Mucosa of gallbladder (tissue), 1 donor: ENCODE measurements around the gene LDLRAD1. TPM values are rescaled to one million over a fixed set of nuclear protein-coding genes. Genes with fewer than 3 reads are reported as not detected.
A peak's percentile ranks its signal among the peaks of the same experiment; 100 is the strongest.
"Not testable (repeated sequence)": the region's sequence is repeated elsewhere in the genome, so short reads cannot be mapped to it uniquely, and the experiment has no call there.

Experiments used
- DNase-seq: peaks from one replicate; pipeline ENCODE4 v3.0.0-alpha.2; 2020; ENCODE audit warnings: low spot score
- total RNA-seq: library from RNA; stranded (reverse); gene quantifications from one replicate; pipeline ENCODE4 v1.2.1, GENCODE V29; 2021
- donor health status: DM: no; HTN: no; CAD: no.

LDLRAD1 gene, protein sequence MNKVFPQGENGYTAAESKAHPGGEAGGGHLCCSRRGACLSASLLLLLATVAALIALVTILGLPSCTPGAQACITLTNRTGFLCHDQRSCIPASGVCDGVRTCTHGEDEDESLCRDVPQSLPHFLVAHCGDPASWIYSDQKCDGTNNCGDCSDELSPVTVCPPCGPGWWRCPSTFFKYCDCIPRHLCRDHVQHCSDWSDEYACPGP
- total RNA-seq, result 1.3 TPM

DNA sequence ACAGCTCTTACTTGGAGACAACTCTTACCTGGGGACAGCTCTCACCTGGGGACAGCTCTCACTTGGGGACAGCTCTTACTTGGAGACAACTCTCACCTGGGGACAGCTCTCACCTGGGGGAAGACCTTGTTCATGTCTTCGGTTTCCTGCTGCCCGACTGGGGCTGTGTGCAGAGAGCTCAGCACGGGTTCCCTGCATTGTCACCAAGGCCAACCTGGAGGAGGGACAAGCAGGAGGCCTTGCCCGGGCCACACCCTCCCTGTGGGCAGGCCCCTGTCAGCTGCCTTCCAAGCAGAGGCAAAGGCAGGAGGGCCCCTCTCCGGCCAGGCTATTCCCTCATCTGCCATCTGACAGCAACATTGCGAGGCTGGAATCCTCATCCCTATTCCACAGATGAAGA lies at the start of gene LDLRAD1:
TSS of gene LDLRAD1 (minus strand) at position 208 of the 400 bp plus-strand sequence. CDS start at position 134, 74 bp downstream.
- DNase-seq, result peak; percentile 45

DNA sequence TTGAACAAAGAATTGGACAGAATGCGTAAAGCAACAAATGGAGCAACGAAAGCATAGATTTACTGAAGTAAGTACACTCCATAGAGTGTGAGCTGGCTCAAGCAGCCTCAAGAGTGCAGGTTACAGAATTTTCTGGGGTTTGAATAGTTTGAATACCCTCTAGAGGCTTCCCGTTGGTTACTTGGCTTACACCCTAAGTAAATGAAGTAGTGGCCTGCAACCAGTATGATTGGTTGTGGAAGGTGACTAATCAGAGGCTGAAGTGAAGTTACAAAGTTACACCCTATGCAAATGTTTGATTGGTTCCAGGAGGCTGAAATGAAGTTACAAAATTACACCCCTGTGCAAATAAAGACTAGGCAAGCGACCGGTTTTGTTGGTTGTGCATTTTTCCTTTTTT lies 46.3 kb upstream of the LDLRAD1 start:
- no peak for DNase-seq

DNA sequence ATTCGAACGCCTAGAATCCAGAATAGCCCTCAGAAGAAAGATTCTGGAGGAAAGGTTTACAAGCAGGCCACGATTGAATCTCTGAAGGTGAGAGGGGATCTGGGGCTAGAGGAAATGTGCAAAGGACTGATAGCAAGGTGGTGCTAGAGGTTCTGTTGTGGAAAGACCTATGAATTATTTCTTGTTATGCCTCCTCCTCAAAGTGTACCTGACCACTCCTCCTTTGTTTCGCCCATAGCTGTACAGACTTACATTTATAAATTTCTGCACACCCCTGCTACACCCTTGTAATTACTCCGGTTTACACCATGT lies 36.4 kb upstream of the LDLRAD1 start:
- no peak for DNase-seq

DNA sequence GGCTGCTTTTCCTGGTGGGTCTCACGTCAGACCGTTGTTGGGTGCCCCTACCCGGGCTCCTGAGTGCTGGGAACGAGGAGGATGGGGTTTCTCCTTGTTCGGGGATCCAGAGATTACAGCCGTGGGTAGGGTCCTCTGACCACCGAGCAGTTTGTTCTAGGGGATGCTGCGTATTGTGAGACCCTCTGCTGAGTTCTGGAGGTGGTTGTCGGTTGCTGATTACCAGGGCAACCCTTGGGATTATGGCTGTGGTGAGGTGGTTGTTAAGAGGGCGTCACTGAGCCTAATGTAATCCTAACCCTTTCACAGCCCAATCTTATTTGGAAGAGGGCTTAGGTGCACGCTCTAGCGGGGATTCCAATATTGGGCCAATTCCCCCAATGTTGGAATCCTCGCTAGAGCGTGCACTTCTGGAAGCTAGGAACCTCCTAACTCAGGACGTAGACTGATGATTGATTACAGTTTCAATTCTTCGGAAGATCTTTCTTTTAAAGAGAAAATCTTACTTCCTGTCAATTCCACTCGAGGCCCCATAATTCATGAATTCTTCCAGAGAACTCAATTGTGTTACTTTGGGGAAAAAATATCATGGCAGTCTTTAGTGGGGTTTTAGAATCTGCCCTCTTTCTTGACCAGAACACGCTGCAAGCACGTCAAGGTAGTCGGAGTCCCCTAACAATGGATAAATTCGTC lies 35.9 kb upstream of the LDLRAD1 start:
- no peak for DNase-seq

DNA sequence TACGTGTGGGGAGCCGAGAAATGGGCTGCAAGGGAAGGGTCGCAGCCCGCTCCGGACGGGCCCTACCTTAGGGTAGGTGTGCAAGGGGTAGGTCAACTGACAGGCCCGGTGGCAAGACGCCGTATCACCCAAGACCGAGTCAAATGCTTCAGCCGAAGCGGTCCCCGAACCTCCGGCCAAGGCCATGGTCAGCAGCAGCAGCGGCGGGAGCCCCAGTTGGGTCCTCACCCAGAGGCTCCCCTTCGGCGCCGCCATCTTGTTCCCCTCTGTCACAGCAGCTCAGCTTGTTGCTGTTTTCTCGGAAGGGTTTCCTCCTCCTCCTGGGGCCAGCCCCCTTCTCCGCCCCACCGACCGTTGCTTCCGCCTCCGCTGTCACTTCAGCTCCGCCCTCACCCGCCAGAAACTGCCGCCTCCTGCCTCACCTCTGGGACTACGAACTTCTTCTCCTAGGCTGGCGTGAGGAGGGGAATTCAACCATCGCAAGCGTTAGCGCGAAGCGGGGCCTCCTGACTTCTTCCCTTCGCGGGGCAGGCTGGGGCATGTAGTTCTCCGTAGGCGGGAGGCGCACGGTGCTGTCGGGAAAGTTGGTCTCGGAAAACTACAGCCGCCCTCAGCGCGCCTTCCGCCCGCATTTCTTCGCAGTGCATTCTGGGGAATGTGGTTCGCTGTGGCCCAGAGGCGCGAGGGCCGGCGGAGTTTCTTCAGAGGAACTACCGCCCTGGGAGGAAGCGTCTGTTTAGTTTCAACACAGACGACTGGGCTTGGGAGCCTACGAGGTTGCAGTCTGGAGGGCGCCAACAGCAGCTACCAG lies 35.2 kb upstream of the LDLRAD1 start, which contains the start of the genes TCEANC2 and TMEM59:
TSS of gene TCEANC2 (plus strand) at position 675 of the 811 bp plus-strand sequence. CDS start 815 bp downstream, outside the sequence.
TSS of gene TMEM59 (minus strand) at position 271 of the 811 bp plus-strand sequence. CDS start at position 255, 16 bp downstream.
- DNase-seq, result peak; percentile 98

DNA sequence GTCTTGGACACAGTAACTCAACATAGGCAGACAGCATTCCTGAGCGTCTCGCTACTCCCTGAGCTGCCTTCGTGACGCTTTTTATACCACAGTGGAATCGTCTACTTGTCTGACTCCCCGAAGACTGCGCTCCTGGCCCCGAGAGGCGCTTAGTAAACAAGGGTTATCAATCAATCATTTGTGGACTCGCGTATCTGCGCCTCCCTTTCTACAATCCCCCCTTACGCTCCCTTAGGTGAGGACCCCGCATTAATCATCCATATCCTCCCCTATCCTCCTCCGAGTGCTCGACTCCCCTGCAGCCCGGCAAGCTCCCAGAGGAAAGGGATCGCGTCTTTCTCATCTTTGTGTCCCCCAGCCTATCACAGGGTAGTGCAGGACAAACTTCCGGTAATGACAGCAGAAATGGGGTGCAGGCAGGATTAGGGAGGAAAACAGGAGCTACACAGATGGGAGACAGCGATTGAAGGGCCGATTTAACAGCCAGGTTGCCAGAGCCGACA lies 34.5 kb upstream of the LDLRAD1 start:
- DNase-seq, result peak; percentile 41

DNA sequence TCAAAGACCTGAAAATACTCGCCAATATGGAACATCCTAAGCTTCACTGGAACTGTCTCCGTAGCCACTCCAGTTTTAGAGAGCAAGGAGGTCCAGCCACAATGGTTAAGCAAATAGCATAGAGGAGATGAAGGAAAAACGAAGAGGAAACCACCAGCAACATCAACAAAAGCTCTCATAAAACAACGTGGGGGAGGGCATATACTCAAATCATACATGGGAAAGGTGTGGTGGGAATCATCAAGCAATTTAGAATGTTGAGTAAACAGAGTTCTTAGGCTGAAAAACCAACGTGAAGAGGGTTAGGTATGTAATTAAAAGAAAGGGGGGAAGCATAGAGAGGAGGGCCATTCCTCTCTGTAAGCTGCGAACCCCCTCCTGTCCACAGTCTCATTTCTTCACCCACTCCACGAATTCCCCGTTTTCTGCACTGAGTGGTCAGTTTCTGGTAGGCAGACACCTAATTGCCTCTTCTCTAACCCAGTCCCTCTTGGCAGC lies 34.0 kb upstream of the LDLRAD1 start:
- DNase-seq, result no peak

DNA sequence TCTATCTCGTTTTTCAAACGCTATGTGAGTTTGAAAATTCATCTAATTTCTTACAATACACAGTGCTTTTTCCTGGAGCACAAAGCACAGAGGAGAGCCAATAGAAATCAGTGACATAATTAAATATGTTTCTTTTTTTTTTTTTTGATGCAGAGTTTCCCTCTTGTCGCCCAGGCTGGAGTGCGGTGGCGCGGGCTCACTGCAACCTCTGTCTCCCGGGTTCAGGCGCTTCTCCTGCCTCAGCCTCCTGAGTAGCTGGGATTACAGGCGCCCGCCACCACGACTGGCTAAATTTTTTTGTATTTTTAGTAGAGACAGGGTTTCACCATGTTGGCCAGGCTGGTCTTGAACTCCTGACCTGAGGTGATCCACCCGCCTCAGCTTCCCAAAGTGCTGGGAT lies 32.4 kb upstream of the LDLRAD1 start:
- not testable (repeated sequence) for DNase-seq

DNA sequence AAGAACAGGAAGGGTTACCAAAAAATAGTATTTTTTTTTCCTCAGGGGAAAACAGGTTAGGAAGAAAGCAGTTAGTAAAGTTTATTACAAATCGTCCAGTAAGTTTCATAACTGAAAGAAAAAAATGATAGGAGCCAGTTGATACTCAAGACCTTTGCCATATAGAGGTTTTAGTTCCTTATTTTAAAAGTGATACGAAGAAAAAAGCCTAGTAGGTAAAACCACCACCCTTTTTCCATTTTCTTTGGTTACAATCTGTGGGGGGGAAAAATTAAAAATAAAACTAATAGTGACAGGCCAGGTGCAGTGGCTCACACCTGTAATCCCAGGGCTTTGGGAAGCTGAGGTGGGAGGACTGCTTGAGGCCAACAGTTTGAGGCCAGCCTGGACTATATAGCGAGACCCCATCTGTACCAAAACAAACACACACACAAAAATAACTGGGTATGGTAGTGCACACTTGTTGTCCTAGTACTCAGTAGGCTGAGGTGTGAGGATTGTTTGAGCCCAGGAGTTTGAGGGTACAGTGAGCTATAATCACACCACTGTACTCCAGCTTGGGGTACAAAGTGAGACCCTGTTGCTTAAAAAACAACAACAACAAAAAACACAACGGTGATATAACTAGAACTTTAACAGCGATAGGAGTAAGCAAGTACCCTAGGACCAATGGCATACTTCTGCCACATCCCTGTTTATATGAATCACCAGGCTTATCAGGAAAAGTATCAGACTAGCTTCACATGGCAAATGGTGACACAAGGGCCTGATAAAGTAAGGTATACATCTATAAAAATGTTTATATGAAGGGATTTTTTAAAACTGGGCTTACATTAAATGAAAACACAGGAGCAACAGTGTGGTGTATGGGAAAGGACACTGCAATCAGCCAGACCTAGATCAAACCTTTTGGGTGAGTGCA lies 29.7 kb upstream of the LDLRAD1 start:
- no peak for DNase-seq

DNA sequence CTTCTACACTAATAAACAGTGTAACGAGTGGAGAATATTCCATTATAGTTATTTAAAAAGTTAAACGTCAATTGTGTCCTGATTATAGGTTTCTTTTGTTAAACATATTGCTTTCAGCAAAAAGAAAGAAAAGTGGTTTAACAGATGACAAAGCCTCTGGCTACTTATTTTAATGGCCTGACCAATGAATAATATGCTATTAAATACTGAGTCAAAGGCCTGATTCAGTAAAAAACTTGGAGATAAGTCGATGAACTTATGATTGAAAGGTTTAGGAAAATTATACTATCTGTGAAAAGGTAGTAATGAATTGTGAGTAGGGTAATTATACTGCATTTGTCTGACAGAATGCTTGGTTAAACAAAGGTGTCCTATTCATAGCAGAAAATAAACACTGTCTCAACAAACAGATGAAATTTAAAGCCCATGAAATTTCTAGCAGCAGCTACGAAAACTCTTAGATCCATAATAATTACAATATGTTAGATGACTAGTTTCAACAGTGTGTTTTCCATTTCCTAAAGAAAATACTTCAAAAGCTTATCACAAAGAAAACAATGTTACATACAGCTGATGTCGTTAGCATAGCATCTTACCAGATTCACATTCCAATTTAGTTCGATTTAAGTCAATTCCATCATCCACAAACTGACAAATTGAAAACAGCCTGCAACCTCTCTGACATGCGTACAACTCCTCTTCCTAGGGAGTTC lies 28.8 kb upstream of the LDLRAD1 start:
- no peak for DNase-seq

DNA sequence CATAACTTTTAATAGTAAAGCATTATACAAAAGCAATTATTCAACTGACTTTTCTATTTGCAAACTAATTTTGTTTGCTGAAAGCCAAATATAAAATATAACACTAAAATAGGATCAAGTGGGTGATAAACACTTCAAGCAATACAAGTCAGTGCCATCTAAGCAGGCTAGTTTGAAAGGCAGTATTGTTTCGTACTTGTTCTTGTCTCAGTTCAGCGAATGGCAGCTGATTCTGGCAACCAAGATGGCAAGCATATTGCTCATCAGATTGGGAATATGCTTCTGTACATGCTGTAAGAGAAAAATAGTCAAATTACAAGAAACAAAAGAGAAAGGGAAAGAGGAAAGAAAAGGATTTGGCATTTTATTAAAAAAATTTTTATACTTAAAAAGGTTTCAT lies 27.5 kb upstream of the LDLRAD1 start:
- DNase-seq, result no peak

DNA sequence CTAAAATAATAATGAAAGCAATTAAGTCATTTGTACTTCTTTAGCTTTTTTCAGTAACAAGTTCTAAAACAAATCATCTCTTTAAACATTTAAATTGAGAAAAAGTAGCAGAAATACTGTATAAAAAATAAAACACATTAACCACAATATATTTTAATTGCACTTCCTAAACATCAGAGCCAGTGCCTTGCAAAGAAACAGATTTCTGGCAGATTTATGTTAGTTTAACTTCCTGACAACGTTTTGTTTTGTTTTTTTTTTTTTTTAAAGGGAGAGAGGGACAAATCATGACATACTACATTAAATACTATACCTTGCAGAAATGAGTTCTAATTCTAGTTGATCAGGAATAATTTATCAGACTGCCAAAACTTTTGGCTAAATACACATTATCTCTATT lies 23.8 kb upstream of the LDLRAD1 start:
- no peak for DNase-seq

DNA sequence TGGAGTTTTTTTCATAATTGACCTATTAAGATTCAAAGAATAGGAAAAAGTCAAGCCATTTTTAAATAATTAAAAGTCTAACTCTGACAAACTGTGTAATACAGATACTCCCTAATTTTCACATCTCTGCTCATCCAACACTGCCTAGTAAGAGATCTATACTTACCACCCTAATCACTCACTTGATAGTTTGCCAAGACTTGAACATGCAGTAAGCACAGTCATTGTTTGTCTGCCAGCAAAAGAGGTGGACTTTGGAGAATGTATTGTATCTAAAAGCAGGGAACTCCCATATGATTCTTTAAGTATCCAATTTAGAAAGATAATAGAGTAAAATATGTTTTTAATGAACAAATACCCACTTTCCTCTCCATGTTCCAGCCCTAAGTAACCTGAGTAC lies 19.5 kb upstream of the LDLRAD1 start:
- DNase-seq, result no peak

DNA sequence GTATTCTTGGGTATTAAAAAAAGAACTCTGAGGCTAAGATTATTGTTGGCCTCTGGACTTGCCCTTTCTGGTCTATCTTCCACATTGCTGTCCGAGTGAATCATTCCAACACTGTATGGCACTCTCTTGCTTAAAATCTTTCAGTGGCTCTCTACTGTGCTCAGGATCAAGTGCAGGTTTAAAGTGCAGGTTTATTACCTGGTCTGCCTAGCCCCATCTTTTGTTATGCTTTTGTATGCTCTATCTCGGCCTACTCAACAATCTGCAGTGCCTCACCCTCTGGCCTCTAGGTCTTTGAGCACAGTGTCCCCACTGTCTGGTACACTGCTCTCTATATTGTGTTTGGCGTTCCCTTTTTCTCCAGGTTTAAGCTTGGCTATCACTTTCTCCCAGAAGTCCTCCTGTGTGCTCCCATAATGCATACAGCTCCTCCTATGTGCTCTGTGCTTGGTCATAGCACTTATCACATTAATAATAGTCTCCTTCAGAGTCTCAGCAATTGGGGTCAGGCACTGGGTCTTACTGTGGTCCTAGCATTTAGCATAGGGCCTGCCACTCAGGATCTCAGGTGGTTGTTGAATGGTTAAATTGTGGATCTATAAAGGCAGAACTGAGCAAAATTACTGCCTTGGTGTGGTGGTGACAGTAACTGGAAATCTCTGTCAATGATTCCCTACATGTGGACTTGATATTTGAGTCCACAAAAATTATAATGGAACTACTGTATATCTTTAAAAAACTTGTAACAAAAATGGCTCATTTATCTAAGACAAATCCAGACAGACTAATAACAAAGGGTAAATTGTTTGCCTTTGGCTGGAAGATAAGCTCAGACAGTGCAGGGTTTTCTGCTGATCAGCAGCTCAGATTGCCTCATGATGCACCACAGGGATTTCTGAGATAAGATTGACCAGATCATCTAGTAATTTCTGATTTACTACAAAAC lies 10.6 kb upstream of the LDLRAD1 start:
- no peak for DNase-seq

DNA sequence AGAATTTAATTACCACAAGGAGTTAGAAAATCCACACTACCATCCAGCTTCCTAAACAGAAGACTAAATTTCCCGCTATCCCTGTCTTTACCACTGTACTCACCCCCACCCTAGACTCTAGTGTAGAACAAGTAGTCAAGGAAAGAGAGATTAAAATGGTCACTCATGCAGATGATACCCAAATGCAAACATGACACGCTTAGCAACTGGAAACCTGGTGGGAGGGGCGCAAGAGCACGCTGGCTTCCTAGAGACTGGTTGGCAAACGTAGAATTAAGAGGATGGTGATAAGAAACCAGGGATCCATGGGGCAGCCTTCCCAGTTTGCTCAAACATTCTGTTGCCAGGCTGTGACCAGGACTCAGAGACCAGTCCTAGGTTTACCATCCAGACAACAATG lies 9.9 kb upstream of the LDLRAD1 start:
- DNase-seq, result no peak

DNA sequence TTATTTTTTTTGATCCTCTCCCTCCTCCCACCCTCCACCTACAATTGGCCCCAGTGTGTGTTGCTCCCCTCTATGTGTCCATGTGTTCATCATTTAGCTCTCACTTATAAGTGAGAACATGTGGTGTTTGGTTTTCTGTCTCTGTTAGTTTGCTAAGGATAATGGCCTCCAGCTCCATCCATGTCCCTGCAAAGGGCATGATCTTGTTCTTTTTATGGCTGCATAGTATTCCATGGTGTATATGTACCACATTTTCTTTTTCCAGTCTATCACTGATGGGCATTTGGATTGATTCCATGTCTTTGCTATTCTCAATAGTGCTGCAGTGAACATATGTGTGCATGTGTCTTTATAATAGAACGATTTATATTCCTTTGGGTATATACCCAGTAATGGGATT lies 6.8 kb upstream of the LDLRAD1 start:
- not testable (repeated sequence) for DNase-seq

DNA sequence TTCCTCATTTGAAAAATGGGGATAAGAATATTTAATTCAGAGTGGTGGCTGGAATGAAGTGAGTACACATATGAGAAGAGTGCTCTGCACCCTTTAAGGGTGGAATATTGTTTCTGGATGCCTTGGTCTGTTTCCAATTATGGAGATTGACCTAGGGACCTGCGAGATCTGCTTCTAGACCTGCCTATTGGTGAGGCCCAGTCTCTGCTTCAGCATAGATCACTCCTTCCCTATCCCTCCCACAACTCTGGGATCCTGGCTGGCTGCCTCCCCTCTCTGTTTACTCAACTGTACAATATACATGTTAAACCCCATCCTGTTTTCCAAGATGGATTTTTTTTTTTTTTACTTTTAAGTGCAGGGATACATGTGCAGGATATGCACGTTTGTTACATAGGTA lies 6.4 kb upstream of the LDLRAD1 start:
- no peak for DNase-seq

DNA sequence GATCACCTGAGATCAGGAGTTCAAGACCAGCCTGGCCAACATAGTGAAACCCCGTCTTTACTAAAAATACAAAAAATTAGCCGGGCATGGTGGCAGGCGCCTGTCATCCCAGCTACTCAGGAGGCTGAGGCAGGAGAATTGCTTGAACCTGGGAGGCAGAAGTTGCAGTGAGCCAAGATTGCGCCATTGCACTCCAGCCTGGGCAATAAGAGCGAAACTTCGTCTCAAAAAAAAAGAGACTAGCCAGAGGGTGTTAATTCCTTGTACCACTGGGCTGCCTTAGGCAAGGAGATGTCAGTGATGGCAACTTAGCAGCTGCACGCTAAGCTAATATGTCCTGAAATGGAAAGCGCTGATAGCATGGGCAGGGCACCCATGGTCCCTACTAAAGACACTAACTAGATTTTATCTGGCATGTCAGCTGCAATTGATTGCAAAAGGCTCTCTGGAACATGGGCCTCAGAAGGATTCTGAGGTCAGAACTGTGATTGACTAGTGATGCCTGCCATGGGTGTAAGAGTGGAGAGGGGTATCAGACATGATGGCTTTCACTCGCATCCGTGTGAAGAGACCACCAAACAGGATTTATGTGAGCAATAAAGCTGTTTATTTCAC lies 1.7 kb upstream of the LDLRAD1 start:
- DNase-seq, result not testable (repeated sequence)

DNA sequence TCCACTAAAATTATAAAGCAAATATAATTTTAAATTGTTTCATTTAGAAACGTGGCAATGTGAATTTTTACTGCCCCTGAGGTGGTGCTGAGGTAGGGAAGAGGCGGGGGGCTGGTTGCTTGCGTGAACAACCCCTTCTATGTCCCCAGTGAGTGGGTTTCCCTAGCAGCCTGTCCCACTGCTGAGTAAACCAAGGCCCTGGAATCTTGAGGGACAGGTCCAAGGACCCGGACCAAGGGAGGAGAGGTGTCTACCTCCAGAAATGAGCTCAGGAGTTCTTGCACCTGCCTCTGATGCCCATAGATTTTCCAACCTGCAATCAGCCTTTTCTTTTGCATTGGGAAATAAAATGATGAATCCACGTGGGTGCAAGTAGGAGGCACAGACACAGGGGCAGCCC lies 649 bp upstream of the LDLRAD1 start:
- DNase-seq, result no peak
